ENCODE measurements around the gene DYNAP. TPM values are rescaled to one million over a fixed set of nuclear protein-coding genes. Genes with fewer than 3 reads are reported as not detected.

Gene DYNAP
- total RNA-seq, 4 donors from 2014 or later = not detected

DNA sequence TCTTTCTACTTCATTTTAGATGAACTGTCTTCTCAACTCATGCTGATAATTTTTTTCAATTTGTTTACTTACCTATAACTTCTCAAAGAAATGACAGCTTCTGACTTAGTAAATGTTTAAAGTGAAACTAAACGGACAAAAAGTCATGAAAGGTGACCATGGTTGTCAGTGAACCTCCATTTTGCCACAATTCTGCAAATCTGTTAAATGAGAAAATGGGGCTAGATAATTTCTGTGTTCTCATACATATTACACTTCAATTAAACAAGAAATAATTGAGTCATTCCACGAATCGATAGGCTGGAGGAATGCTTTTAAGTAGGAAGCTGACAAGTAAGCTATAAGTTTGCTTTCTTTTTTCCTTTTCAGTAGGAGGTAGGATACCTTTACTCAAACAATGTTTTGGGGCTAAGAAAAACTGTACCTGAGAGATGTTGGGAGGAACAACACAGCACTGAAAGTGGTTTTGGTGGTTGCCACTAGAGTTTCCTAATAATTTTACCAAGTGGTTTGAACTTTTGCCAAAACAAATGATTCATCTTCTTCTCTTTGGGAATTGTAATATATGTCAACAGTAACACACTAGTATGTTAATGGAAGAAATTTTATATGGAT is 17.1 kb downstream of the DYNAP start:
- ATAC-seq (ENCODE audit: low FRiP score) = no peak
- DNase-seq (ENCODE audit: low spot score) = no peak
- no peak for TF ChIP-seq CTCF (IDR thresholded peaks at IDR 0.05)

- DNase-seq (ENCODE audit: low spot score) (no peak), ATAC-seq (ENCODE audit: low FRiP score) (no peak)
Measured at GRCh38 chr18:54611816-54612215, 20.8 kb downstream of the DYNAP start.

DNA sequence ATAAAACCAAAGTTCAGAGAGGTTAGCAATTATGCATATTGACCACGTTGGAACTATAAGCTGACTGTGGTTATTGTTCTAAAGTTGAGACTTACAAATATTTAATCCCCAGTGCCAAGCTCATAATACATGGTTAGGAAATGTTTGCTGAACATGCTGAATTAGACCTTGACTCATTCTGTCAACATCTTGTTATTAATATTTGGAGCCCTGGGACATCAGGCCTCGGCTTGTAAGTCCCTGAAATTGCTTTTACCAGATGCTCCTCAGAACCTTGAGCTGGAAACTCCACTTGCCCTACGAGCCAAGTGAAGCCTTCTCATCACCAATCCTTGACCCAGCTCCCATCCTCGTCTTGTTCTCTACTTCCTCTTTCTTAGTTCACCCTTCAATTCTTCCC is 21.2 kb downstream of the DYNAP start:
- no peak for DNase-seq (ENCODE audit: low spot score)
- TF ChIP-seq CTCF (IDR thresholded peaks at IDR 0.05) = no peak
- no peak for ATAC-seq (ENCODE audit: low FRiP score)

More at GRCh38 chr18:54611816-54612215, 20.8 kb downstream of the DYNAP start:
- TF ChIP-seq CTCF (IDR thresholded peaks at IDR 0.05) = no peak

DNA sequence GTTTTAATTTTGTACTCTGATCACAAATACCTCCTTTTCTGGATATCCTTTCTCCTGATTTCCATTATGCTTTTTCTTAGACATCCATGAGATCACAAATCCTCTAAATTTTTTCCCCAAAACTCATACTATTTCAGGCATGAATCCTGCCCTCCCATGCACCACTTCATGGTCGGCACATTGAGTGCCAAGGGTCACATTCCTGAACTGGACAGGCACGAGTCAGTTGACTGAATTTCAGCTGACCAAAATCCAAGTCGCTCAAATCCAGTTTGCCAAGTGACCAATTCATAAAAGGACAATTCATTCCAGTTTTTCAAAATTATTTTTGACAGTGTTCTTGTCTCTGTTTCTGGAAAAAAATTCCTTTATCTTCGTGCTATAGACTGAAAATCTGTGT is 22.1 kb downstream of the DYNAP start:
- ATAC-seq (ENCODE audit: low FRiP score) (no peak), DNase-seq (ENCODE audit: low spot score) (no peak)
- no peak for TF ChIP-seq CTCF (IDR thresholded peaks at IDR 0.05)

DNA sequence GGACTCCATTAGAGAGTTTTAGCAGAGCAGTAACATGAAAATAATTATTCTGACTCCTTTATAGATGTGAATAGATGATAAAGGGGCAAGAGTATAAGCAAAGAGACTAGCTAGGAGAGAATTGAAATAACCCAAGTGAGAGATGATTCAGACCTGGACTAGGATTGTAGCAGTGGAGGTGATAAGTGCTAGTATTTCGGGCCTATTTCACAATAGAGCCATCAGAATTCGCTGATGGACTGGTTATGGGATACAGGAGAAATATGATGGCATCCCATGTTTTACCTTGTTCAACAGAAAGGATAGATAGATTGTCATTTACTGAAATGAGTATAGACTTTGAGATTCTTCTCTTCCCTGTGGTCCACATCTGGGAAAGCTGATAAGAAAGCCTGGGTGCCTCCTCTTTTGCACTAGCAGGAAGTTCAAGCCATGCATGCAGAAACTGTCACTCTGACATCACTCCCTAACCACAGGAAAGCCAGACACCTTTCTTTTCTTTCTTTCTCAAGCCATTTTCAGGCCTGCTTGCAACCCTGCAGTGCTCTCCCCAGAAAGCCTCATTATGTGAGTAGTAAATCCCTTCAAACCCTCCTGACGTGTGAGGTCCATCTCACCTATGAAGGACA is 25.3 kb downstream of the DYNAP start:
- DNase-seq (ENCODE audit: low spot score) (no peak), ATAC-seq (ENCODE audit: low FRiP score) (no peak)
- TF ChIP-seq CTCF (IDR thresholded peaks at IDR 0.05) = no peak

- TF ChIP-seq CTCF (IDR thresholded peaks at IDR 0.05) = no peak
- ATAC-seq (ENCODE audit: low FRiP score) (no peak), DNase-seq (ENCODE audit: low spot score) (no peak)
Measured at GRCh38 chr18:54622084-54622483, 31.0 kb downstream of the DYNAP start.

DNA sequence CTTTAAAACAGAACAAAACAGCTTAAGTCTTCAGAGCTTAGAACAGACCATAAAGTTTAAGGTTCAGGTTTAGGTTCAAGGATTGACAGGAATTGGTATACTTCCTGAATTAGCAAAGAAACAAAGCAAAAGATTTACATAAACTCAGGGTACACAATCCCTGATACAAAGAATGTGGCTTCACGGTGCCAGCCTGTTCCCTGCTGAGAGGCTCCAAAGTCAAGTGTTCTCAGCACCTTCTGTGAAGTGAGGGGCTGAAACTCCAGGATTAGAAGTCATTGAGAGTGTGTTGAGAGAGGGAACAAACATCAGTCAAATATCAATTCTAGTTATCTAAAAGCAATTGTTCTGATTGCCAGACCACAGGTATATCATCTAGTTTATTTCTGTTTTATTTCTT is 35.7 kb downstream of the DYNAP start:
- no peak for DNase-seq (ENCODE audit: low spot score)
- no peak for ATAC-seq (ENCODE audit: low FRiP score)
- no peak for TF ChIP-seq CTCF (IDR thresholded peaks at IDR 0.05)
